ENCODE data around the gene AKIRIN2. TPM values are rescaled to one million over a fixed set of nuclear protein-coding genes. Genes with fewer than 3 reads are reported as not detected.
A peak's percentile ranks its signal among the peaks of the same experiment; 100 is the strongest.

The AKIRIN2 gene
- total and polyA plus RNA-seq, 11 donors: 15.2 to 54.7 (median 40.7) TPM

DNA sequence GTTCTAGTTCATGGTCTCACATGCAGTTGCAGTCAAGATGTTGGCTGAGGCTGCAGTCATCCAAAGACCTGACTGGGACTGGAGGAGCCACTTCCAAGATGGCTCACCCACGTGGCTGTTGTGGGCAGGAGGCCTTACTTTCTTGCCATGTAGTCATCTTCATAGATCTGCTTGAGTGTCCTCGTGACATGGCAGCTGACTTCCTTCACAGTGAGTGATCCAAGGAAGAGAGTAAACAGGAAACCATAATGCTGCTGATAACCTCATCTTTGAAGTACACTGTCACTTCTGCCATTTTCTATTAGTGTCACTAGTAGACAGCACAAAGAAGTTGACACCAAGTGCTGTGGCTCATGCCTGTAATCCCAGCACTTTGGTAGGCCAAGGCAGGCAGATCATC lies 40.1 kb upstream of the AKIRIN2 start:
- no peak for DNase-seq
- Histone ChIP-seq H3K36me3 (no peaks in the 10 kb centered on the region), H3K4me1 (peaks cover 0 to 27% (median 0%) of the 10 kb centered on the region in 12 donors), H3K27me3 (no peaks in the 10 kb centered on the region), H3K9me3 (no peaks in the 10 kb centered on the region), H3K27ac (peak overlapping the region in 1 of 12 donors; percentile 69), H3K4me3 (no peak overlapping the region)
- TF ChIP-seq, protein P1, sequence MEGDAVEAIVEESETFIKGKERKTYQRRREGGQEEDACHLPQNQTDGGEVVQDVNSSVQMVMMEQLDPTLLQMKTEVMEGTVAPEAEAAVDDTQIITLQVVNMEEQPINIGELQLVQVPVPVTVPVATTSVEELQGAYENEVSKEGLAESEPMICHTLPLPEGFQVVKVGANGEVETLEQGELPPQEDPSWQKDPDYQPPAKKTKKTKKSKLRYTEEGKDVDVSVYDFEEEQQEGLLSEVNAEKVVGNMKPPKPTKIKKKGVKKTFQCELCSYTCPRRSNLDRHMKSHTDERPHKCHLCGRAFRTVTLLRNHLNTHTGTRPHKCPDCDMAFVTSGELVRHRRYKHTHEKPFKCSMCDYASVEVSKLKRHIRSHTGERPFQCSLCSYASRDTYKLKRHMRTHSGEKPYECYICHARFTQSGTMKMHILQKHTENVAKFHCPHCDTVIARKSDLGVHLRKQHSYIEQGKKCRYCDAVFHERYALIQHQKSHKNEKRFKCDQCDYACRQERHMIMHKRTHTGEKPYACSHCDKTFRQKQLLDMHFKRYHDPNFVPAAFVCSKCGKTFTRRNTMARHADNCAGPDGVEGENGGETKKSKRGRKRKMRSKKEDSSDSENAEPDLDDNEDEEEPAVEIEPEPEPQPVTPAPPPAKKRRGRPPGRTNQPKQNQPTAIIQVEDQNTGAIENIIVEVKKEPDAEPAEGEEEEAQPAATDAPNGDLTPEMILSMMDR (IDR thresholded peaks at IDR 0.05): no peak
- no peak for TF ChIP-seq POLR2A (IDR thresholded peaks at IDR 0.05)
- no peak for ATAC-seq
- 42 to 77% (median 54%) methylated on average over 2 of the region's 2 CpGs for WGBS, 4 donors
- intact Hi-C loops (cut with DNase I): no loop called here

- WGBS, 4 donors: 82 to 86% (median 83%) methylated on average over 9 of the region's 9 CpGs
- ATAC-seq: no peak
- no peak for DNase-seq
- Histone ChIP-seq H3K27ac (no peak overlapping the region), H3K36me3 (no peaks in the 10 kb centered on the region), H3K4me3 (no peak overlapping the region), H3K4me1 (peaks cover 0 to 27% (median 0%) of the 10 kb centered on the region in 12 donors), H3K9me3 (no peaks in the 10 kb centered on the region), H3K27me3 (no peaks in the 10 kb centered on the region)
- intact Hi-C loops (cut with DNase I): no loop called here
- TF ChIP-seq, protein P1 (IDR thresholded peaks at IDR 0.05): no peak
- no peak for TF ChIP-seq POLR2A (IDR thresholded peaks at IDR 0.05)
These were observed 39.1 kb upstream of the AKIRIN2 start for GRCh38 chr6:87741001-87741650.

DNA sequence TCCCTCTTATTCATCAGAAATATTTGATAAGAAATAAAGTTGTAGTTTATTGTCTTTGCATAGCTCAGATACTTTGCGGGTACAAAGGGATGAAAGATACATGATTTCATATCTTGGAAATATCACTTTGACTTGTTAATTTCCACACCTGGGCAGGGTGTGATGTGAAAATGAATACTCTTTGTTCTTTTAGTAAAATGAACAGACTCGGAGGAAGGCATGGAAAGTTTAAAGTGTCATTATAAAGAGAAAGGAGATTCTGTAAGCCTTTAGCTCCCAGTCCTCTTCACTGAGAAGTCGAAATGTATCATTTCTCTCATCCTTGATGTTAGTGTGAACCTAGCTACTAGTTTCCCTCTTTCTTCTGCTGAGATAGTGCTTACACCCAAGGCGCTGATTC lies 36.7 kb upstream of the AKIRIN2 start:
- no peak overlapping the region for H3K27ac ChIP-seq
- H3K27me3 ChIP-seq: no peaks in the 10 kb centered on the region
- WGBS, 4 donors: 76 to 82% (median 81%) methylated on average over 4 of the region's 4 CpGs
- intact Hi-C loops (cut with DNase I): no loop called here
- no peak overlapping the region for H3K4me3 ChIP-seq
- H3K4me1 ChIP-seq: peaks cover 0 to 27% (median 0%) of the 10 kb centered on the region in 12 donors
- H3K36me3 ChIP-seq: no peaks in the 10 kb centered on the region
- ATAC-seq: no peak
- DNase-seq: no peak
- H3K9me3 ChIP-seq: no peaks in the 10 kb centered on the region
- TF ChIP-seq, protein P1 (IDR thresholded peaks at IDR 0.05): no peak
- no peak for TF ChIP-seq POLR2A (IDR thresholded peaks at IDR 0.05)

GRCh38 chr6:87738000-87738399 lies 36.0 kb upstream of the AKIRIN2 start:
- Histone ChIP-seq H3K4me3 (no peak overlapping the region), H3K27ac (no peak overlapping the region)

More at GRCh38 chr6:87738000-87738399, 36.0 kb upstream of the AKIRIN2 start:
- intact Hi-C loops (cut with DNase I): no loop called here
- no peak for TF ChIP-seq POLR2A (IDR thresholded peaks at IDR 0.05)
- TF ChIP-seq, protein P1 (IDR thresholded peaks at IDR 0.05): no peak
- H3K4me1 ChIP-seq: peaks cover 0 to 27% (median 0%) of the 10 kb centered on the region in 12 donors
- H3K27me3 ChIP-seq: no peaks in the 10 kb centered on the region
- H3K9me3 ChIP-seq: no peaks in the 10 kb centered on the region
- ATAC-seq (no peak), DNase-seq (no peak)
- 89 to 96% (median 89%) methylated on average over 3 of the region's 3 CpGs for WGBS, 4 donors
- no peaks in the 10 kb centered on the region for H3K36me3 ChIP-seq
